Stomach (tissue), 9 donors: Measurements from ENCODE around the gene RO60. TPM values are rescaled to one million over a fixed set of nuclear protein-coding genes. Genes with fewer than 3 reads are reported as not detected.
A peak's percentile ranks its signal among the peaks of the same experiment; 100 is the strongest.

Source experiments
- DNase-seq, 2 donors: peaks; one replicate each; pipeline versions ENCODE4 v3.0.0 to v3.0.0-alpha.2; 2013 to 2019
- H3K27ac ChIP-seq, 5 donors: fragments of 200-600 bp in 4 of 5; sonication (generic) in 4 of 5; one replicate each; pipeline ENCODE4 v1.5.1; 2013 to 2019; ENCODE audit warnings: mild to moderate bottlenecking in 1 of 5, moderate library complexity in 1 of 5
- H3K27me3 ChIP-seq, 3 donors: fragments of 200-600 bp; sonication (generic); one replicate each; pipeline ENCODE4 v1.5.1; 2017 to 2019; ENCODE audit warnings: mixed run types in 1 of 3
- H3K36me3 ChIP-seq, 4 donors: fragments of 200-600 bp; sonication (generic); 1 replicate in 3 of 4; 2 replicates in 1 of 4; pipeline ENCODE4 v1.5.1; 2016 to 2019
- H3K4me1 ChIP-seq, 4 donors: fragments of 200-600 bp; sonication (generic); one replicate each; pipeline ENCODE4 v1.5.1; 2016 to 2019
- H3K4me3 ChIP-seq, 4 donors: fragments of 200-600 bp; sonication (generic) in 3 of 4; one replicate each; pipeline ENCODE4 v1.5.1; 2016 to 2019; ENCODE audit warnings: mild to moderate bottlenecking in 1 of 4
- H3K9me3 ChIP-seq, 4 donors: fragments of 200-600 bp; sonication (generic); one replicate each; pipeline ENCODE4 v1.5.1; 2016 to 2019
- CTCF ChIP-seq, 7 experiments: fragments of 450-650 bp in 4 of 7; fragments of 200-600 bp in 3 of 7; sonication (generic) in 3 of 7; IDR thresholded peaks; one replicate each; pipeline ENCODE4 v1.5.1; 2016 to 2019; ENCODE audit warnings: antibody characterized with exemption in 7 of 7, control low read depth in 2 of 7, mild to moderate bottlenecking in 1 of 7
- EP300 ChIP-seq: sonication (generic); formaldehyde crosslinking; IDR thresholded peaks from one replicate; pipeline ENCODE4 v1.6.1; 2017; ENCODE audit warnings: antibody characterized with exemption
- POLR2A ChIP-seq, 4 donors: fragments of 450-650 bp; IDR thresholded peaks; one replicate each; pipeline ENCODE4 v1.6.1; 2016; ENCODE audit warnings: antibody characterized with exemption in 4 of 4, control low read depth in 2 of 4, mild to moderate bottlenecking in 1 of 4, moderate library complexity in 1 of 4
- POLR2AphosphoS5 ChIP-seq, 3 donors: sonication (generic); formaldehyde crosslinking; IDR thresholded peaks; one replicate each; pipeline ENCODE4 v1.6.1; 2016; ENCODE audit warnings: antibody characterized with exemption in 3 of 3
- WGBS, 5 donors: extraction: QIAGEN DNeasy Blood & Tissue Kit in 3 of 5; methylation state at CpG; one replicate each; pipeline versions ENCODE4 v1.1.5 to v1.1.7; 2013 to 2018; 5-methylcytosine and 5-hydroxymethylcytosine counted together
- intact Hi-C: fragments of 100-400 bp; cut with DNase I; formaldehyde crosslinking; loops from one replicate; pipeline ENCODE4 v1.15.1; 2023; ENCODE audit warnings: low total_unique reads
- polyA plus RNA-seq, 3 donors: library from polyadenylated mRNA; stranded (reverse); fragments of 200-250 nt; gene quantifications; one replicate each; pipeline ENCODE4 v1.2.3, GENCODE V29; 2013
- total RNA-seq, 5 donors: library from RNA; depleted of rRNA; stranded (reverse); fragments of >200 nt; gene quantifications; one replicate each; pipeline versions ENCODE4 v1.1.0 to v1.2.3, GENCODE V29; 2014 to 2016
- donor health status: healthy with polysubstance abuse.
- donor health status: Bipolar disorder and iron deficiency.
- donor health status: healthy.

Gene RO60
- total and polyA plus RNA-seq, 8 donors: 2.6 to 155 (median 42.5) TPM

- H3K36me3 ChIP-seq: peaks cover 5 to 20% (median 19%) of the 10 kb centered on the region in 4 donors
- no peaks in the 10 kb centered on the region for H3K9me3 ChIP-seq
- TF ChIP-seq CTCF (IDR thresholded peaks at IDR 0.05) (no peak), POLR2A (IDR thresholded peaks at IDR 0.05) (no peak), POLR2AphosphoS5 (IDR thresholded peaks at IDR 0.05) (no peak), EP300 (no peak)
- H3K4me1 ChIP-seq: peaks cover 14 to 34% (median 18%) of the 10 kb centered on the region in 4 donors
- no peak overlapping the region for H3K27ac ChIP-seq
- intact Hi-C loops: loop anchor here (10.0 kb wide), 1 partner anchor 51 kb away; the partner anchor contains the start of gene GLRX2
- no peaks in the 10 kb centered on the region for H3K27me3 ChIP-seq
- WGBS, 5 donors: 85 to 88% (median 87%) methylated on average over 4 of the region's 4 CpGs
- DNase-seq: no peak
- H3K4me3 ChIP-seq: no peak overlapping the region
These were observed 5.2 kb upstream of the RO60 start for GRCh38 chr1:193054169-193054675.

DNA sequence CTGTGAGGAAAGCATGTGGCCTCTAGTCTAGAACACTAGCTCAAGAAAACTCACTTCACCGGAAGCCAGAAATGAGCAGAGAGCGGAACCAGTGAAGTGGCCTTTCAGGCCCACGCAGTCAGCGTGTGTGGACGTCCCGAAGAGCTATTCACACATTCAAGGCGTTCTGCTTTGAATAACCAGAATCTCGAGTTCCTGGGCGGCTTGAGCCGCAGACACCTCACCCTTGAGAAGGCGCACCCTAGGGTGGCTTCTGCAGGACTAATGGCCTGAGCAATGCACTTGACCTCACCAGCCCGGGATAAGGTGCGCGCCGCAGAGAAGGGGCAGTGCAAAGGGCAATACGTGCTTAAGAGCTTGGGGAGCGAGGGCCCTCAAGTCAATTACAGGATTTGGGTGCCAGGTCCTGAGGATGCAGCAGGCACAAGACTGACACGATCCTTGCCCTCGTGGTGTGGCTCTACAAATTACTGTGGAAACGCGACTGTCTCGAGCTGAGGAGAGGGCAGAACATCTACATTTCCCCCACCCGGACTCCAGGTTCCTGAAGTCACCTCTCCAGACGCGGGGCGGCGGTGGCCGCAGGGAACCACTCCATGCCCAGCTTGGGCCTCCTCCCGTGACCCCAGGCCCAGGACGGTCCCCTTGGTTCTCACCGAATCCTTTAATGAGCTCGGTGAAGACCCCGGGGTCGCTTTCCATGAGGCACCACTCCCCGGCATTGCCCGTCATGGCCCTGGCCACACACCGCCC lies 707 bp upstream of the RO60 start:
- Histone ChIP-seq H3K4me1 (peaks cover 23 to 54% (median 38%) of the 10 kb centered on the region in 4 donors), H3K27me3 (no peaks in the 10 kb centered on the region), H3K4me3 (peak overlapping the region; percentile 69 to 77 (median 73)), H3K36me3 (no peaks in the 10 kb centered on the region), H3K27ac (peak overlapping the region; percentile 95 to 99 (median 97)), H3K9me3 (no peaks in the 10 kb centered on the region)
- DNase-seq: peak; percentile 44 to 79
- intact Hi-C loops: loop anchor here (10.0 kb wide), 1 partner anchor 46 kb away; the partner anchor contains the start of gene GLRX2
- 0 to 2% (median 1%) methylated on average over 35 to 37 of the region's 37 CpGs for WGBS, 5 donors
- TF ChIP-seq POLR2A (IDR thresholded peaks at IDR 0.05): no peak
- TF ChIP-seq EP300: no peak
- no peak for TF ChIP-seq CTCF (IDR thresholded peaks at IDR 0.05)
- peak in 1 of 3 donors; percentile 37 for TF ChIP-seq POLR2AphosphoS5 (IDR thresholded peaks at IDR 0.05)

DNA sequence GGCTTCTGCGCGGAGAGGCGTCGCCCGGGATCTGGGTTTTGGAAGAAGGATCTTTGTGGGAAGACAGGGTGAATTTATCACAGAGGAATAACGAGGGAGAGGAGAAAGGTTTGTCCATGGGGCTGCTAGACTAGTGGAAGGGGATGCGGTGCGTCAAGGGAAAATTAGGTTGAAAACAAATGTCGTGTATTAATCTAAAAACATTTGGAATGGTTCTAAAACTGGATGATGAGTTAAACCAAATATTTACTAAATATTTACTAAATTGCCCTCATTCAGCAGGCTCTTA lies 647 bp downstream of the RO60 start:
- H3K27ac ChIP-seq: peak overlapping the region; percentile 95 to 99 (median 97)
- TF ChIP-seq POLR2AphosphoS5 (IDR thresholded peaks at IDR 0.05) (no peak), POLR2A (IDR thresholded peaks at IDR 0.05) (no peak), CTCF (IDR thresholded peaks at IDR 0.05) (no peak), EP300 (no peak)
- no peaks in the 10 kb centered on the region for H3K36me3 ChIP-seq
- peaks cover 23 to 59% (median 42%) of the 10 kb centered on the region in 4 donors for H3K4me1 ChIP-seq
- WGBS, 5 donors: 0 to 2% (median 1%) methylated on average over 9 of the region's 9 CpGs
- no peak for DNase-seq
- peak overlapping the region; percentile 69 to 77 (median 73) for H3K4me3 ChIP-seq
- intact Hi-C loops: no loop called here
- H3K9me3 ChIP-seq: no peaks in the 10 kb centered on the region
- H3K27me3 ChIP-seq: no peaks in the 10 kb centered on the region

DNA sequence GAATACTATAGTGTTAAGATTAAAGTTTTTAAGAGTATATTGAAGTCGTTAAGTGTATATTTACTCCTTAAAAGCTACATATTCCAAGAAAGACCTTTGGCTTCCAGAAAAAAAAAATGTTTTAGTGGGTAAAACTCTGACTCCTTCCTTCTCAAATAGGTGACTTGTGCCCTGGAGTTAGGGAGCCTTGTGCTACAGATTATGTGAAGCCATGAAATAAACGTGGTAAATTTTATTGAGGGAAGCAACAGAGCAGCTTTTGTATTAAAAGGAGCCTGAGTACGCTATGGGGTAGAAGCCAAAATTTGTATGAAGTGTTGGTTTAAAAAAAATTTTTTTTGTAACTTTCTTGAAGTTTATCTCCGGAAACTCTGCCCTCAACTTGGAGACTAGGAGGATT lies 994 bp downstream of the RO60 start:
- Histone ChIP-seq H3K4me3 (peak overlapping the region; percentile 69 to 77 (median 73)), H3K9me3 (no peaks in the 10 kb centered on the region), H3K27ac (peak overlapping the region in 4 of 5 donors; percentile 95 to 99 (median 96)), H3K4me1 (peaks cover 23 to 60% (median 40%) of the 10 kb centered on the region in 4 donors), H3K27me3 (no peaks in the 10 kb centered on the region), H3K36me3 (no peaks in the 10 kb centered on the region)
- 7 to 15% (median 10%) methylated on average over 4 of the region's 4 CpGs for WGBS, 5 donors
- DNase-seq: peak in 1 of 2 donors; percentile 23
- intact Hi-C loops: no loop called here
- TF ChIP-seq POLR2A (IDR thresholded peaks at IDR 0.05): no peak
- no peak for TF ChIP-seq EP300
- TF ChIP-seq CTCF (IDR thresholded peaks at IDR 0.05): no peak
- TF ChIP-seq POLR2AphosphoS5 (IDR thresholded peaks at IDR 0.05): no peak
